ENCODE data around the gene SCN10A. TPM values are rescaled to one million over a fixed set of nuclear protein-coding genes. Genes with fewer than 3 reads are reported as not detected.

The SCN10A gene
- total and polyA plus RNA-seq, 2 experiments from 2014 or later, result 0.03 TPM; not detected in 1

GRCh38 chr3:38662544-38662943, 153.5 kb downstream of the SCN10A start:
- no peak overlapping the region for H3K27ac Mint-ChIP-seq
- H3K9me2 ChIP-seq (ENCODE audit: insufficient read depth), result no peaks in the 10 kb centered on the region
- H3K4me1 Mint-ChIP-seq, result peaks cover 10% of the 10 kb centered on the region; the same call in 2 of the 3 replicates
- no peak overlapping the region for H3K4me3 ChIP-seq
- peaks cover 27% of the 10 kb centered on the region for H3K9me3 Mint-ChIP-seq
- TF ChIP-seq POLR2AphosphoS5 (IDR thresholded peaks at IDR 0.05; ENCODE audit: low read depth) (no peak), NANOG (IDR thresholded peaks at IDR 0.05; ENCODE audit: borderline replicate concordance) (no peak), JUNB (IDR thresholded peaks at IDR 0.05; ENCODE audit: unreplicated experiment) (no peak), CTCF (conservative IDR thresholded peaks at IDR 0.05; ENCODE audit: low read depth in 2 of 2) (peak; percentile 89 to 95), REST (IDR thresholded peaks at IDR 0.05; ENCODE audit: unreplicated experiment) (no peak), ETS1 (IDR thresholded peaks at IDR 0.05) (no peak), ZNF114 (CRISPR knock-in tag; IDR thresholded peaks at IDR 0.05) (no peak), EZH2phosphoT487 (IDR thresholded peaks at IDR 0.05; ENCODE audit: unreplicated experiment) (no peak), ZNF462 (CRISPR knock-in tag; IDR thresholded peaks at IDR 0.05) (no peak; the same call in 1 of the 2 replicates), ZNF331 (CRISPR knock-in tag; IDR thresholded peaks at IDR 0.05; ENCODE audit: low read depth) (no peak), CREB1 (CRISPR knock-in tag; IDR thresholded peaks at IDR 0.05; ENCODE audit: low read depth) (0 out of 2 replicates have a peak, but pooled peaks have one; percentile 9), EZH2 (IDR thresholded peaks at IDR 0.05; ENCODE audit: low read depth, unreplicated experiment) (no peak), STAT1 (IDR thresholded peaks at IDR 0.05; ENCODE audit: unreplicated experiment) (no peak)
- H3K27me3 Mint-ChIP-seq (ENCODE audit: insufficient read depth, low read depth, poor library complexity), result peaks cover 1% of the 10 kb centered on the region
- no peaks in the 10 kb centered on the region for H3F3A ChIP-seq (replicated peaks; ENCODE audit: low read depth)
- H3K27ac ChIP-seq (ENCODE audit: low read depth), result no peak overlapping the region
- H3K36me3 ChIP-seq (ENCODE audit: insufficient read depth), result no peaks in the 10 kb centered on the region
- H3K27me3 ChIP-seq (ENCODE audit: insufficient read depth), result no peaks in the 10 kb centered on the region
- peaks cover 10% of the 10 kb centered on the region; the same call in 2 of the 3 replicates for H3K36me3 Mint-ChIP-seq (ENCODE audit: low read depth)
- H3K79me2 ChIP-seq (replicated peaks; ENCODE audit: insufficient read depth), result no peaks in the 10 kb centered on the region
- H2AFZ ChIP-seq, result 0 out of 2 replicates have a peak overlapping the region, but pooled peaks have one; percentile 9
- ATAC-seq, result peak; percentile 97
- H3K4me3 Mint-ChIP-seq, result no peak overlapping the region
- no peak overlapping the region for H3K4me2 ChIP-seq
- peak; percentile 91 for DNase-seq (ENCODE audit: low spot score)
- peaks cover 13% of the 10 kb centered on the region for H3K4me1 ChIP-seq (ENCODE audit: insufficient read depth)
- H4K20me1 ChIP-seq (replicated peaks; ENCODE audit: insufficient read depth), result no peaks in the 10 kb centered on the region
